OCI-LY1 (cell line): Measurements from ENCODE around the gene PLEKHH1.

Source experiments
- CTCF ChIP-seq: fragments of 200-600 bp; sonication (generic), shearing (Covaris generic); IDR thresholded peaks from 2 replicates; pipeline ENCODE4 v1.5.1; 2017; ENCODE audit warnings: mild to moderate bottlenecking, antibody characterized with exemption, low read length, moderate library complexity, mixed read lengths
- EZH2 ChIP-seq: fragments of 200-600 bp; sonication (generic), shearing (Covaris generic); IDR thresholded peaks from 2 replicates; pipeline ENCODE4 v1.8.0; 2017; ENCODE audit warnings: borderline replicate concordance, mixed run types, mild to moderate bottlenecking, antibody characterized with exemption, low read length, moderate library complexity, mixed read lengths

- TF ChIP-seq CTCF (no peak), EZH2 (no peak)
These were observed 40.3 kb downstream of the PLEKHH1 start for GRCh38 chr14:67573228-67574010.
